ENCODE data around the gene SECISBP2. TPM values are rescaled to one million over a fixed set of nuclear protein-coding genes. Genes with fewer than 3 reads are reported as not detected.

The SECISBP2 gene
- total RNA-seq, 1 donor from 2014 or later = 118 TPM

DNA sequence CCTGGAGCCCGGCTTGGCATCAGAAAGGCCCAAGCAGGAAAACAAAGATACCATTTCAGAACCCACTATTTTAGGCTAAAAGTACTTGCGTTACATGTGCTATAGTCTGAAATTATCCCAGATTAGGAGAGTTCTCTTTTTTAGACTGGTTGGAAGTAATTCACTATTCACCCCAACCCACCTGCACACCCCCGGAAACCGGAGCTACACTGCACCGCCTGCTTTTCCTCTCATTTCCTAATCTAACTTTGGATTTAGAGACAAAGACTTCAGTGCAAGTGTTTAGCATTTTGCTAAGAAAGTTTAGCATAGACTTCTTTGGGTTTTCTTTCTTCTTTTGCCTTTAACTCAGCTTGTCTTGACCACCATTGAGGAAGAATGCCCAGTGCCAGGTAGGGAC lies 79.2 kb downstream of the SECISBP2 start:
- Histone ChIP-seq H3K9me3 (ENCODE audit: low read depth) (no peaks in the 10 kb centered on the region), H3K27me3 (no peaks in the 10 kb centered on the region), H3K4me1 (no peaks in the 10 kb centered on the region), H4K20me1 (ENCODE audit: low read depth) (no peaks in the 10 kb centered on the region), H3K79me2 (ENCODE audit: low read depth) (no peaks in the 10 kb centered on the region), H3F3A (ENCODE audit: low read depth) (no peaks in the 10 kb centered on the region), H2AFZ (replicated peaks) (no peak overlapping the region), H3K4me2 (no peak overlapping the region), H3K36me3 (no peaks in the 10 kb centered on the region), H3K4me3 (no peak overlapping the region), H3K9ac (no peak overlapping the region), H3K27ac (no peak overlapping the region)
- no peak for DNase-seq (ENCODE audit: low spot score)
- no peaks in the 10 kb centered on the region for H3K9me3 Mint-ChIP-seq
- H3K4me1 Mint-ChIP-seq = no peaks in the 10 kb centered on the region
- peaks cover 37% of the 10 kb centered on the region for H3K36me3 Mint-ChIP-seq
- TF ChIP-seq EZH2phosphoT487 (IDR thresholded peaks at IDR 0.05) = no peak
- no peak for TF ChIP-seq EZH2 (IDR thresholded peaks at IDR 0.05)
- TF ChIP-seq, protein P1, sequence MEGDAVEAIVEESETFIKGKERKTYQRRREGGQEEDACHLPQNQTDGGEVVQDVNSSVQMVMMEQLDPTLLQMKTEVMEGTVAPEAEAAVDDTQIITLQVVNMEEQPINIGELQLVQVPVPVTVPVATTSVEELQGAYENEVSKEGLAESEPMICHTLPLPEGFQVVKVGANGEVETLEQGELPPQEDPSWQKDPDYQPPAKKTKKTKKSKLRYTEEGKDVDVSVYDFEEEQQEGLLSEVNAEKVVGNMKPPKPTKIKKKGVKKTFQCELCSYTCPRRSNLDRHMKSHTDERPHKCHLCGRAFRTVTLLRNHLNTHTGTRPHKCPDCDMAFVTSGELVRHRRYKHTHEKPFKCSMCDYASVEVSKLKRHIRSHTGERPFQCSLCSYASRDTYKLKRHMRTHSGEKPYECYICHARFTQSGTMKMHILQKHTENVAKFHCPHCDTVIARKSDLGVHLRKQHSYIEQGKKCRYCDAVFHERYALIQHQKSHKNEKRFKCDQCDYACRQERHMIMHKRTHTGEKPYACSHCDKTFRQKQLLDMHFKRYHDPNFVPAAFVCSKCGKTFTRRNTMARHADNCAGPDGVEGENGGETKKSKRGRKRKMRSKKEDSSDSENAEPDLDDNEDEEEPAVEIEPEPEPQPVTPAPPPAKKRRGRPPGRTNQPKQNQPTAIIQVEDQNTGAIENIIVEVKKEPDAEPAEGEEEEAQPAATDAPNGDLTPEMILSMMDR (IDR thresholded peaks at IDR 0.05) = no peak
- H3K27me3 Mint-ChIP-seq (ENCODE audit: insufficient read depth, low read depth) = no peaks in the 10 kb centered on the region
- H3K4me3 Mint-ChIP-seq = no peak overlapping the region
- H3K27ac Mint-ChIP-seq = no peak overlapping the region

DNA sequence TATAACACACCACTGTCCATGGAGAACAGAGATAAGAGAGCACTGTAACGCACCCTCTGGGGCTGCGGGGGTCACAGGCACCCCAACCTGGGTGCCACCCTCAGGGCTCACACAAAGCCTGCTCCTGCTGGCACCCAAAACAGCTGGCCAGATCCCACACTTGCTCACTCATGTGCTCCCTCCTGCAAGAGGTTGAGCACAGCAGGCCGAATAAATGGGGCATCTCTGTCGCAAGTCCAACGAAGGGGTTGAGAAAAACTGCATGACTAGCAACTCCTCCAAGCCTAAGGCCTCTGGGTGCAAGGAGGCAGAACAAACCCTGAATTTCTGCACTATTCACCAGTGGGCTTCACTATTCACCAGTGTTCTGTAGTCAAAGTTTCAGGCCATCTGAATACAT lies 80.3 kb downstream of the SECISBP2 start:
- no peaks in the 10 kb centered on the region for H3K27me3 Mint-ChIP-seq (ENCODE audit: insufficient read depth, low read depth)

GRCh38 chr9:89400403-89401116 lies 82.3 kb downstream of the SECISBP2 start:
- H3K4me2 ChIP-seq = no peak overlapping the region
- no peaks in the 10 kb centered on the region for H4K20me1 ChIP-seq (ENCODE audit: low read depth)
- no peak overlapping the region for H2AFZ ChIP-seq (replicated peaks)
- DNase-seq (ENCODE audit: low spot score) = no peak
- no peaks in the 10 kb centered on the region for H3F3A ChIP-seq (ENCODE audit: low read depth)
- H3K27ac ChIP-seq = no peak overlapping the region
- H3K27me3 Mint-ChIP-seq (ENCODE audit: insufficient read depth, low read depth) = no peaks in the 10 kb centered on the region
- H3K9ac ChIP-seq = no peak overlapping the region
- no peak overlapping the region for H3K4me3 Mint-ChIP-seq
- H3K4me1 ChIP-seq = no peaks in the 10 kb centered on the region
- H3K36me3 Mint-ChIP-seq = peaks cover 24% of the 10 kb centered on the region
- no peak overlapping the region for H3K4me3 ChIP-seq
- peaks cover under 1% of the 10 kb centered on the region for H3K4me1 Mint-ChIP-seq
- H3K79me2 ChIP-seq (ENCODE audit: low read depth) = no peaks in the 10 kb centered on the region
- no peaks in the 10 kb centered on the region for H3K9me3 ChIP-seq (ENCODE audit: low read depth)
- no peaks in the 10 kb centered on the region for H3K27me3 ChIP-seq
- H3K9me3 Mint-ChIP-seq = no peaks in the 10 kb centered on the region
- TF ChIP-seq, protein P1 (IDR thresholded peaks at IDR 0.05) = no peak
- H3K36me3 ChIP-seq = no peaks in the 10 kb centered on the region
- no peak overlapping the region for H3K27ac Mint-ChIP-seq

More for the DNA sequence above, 80.3 kb downstream of the SECISBP2 start:
- no peak overlapping the region for H3K4me2 ChIP-seq
- H3K9ac ChIP-seq = no peak overlapping the region
- Mint-ChIP-seq H3K4me1 (no peaks in the 10 kb centered on the region), H3K27ac (no peak overlapping the region), H3K36me3 (peaks cover 32% of the 10 kb centered on the region), H3K9me3 (no peaks in the 10 kb centered on the region), H3K4me3 (no peak overlapping the region)
- no peaks in the 10 kb centered on the region for H3F3A ChIP-seq (ENCODE audit: low read depth)
- H3K4me3 ChIP-seq = no peak overlapping the region
- H3K4me1 ChIP-seq = no peaks in the 10 kb centered on the region
- no peaks in the 10 kb centered on the region for H4K20me1 ChIP-seq (ENCODE audit: low read depth)
- H3K9me3 ChIP-seq (ENCODE audit: low read depth) = no peaks in the 10 kb centered on the region
- H2AFZ ChIP-seq (replicated peaks) = no peak overlapping the region
- H3K79me2 ChIP-seq (ENCODE audit: low read depth) = no peaks in the 10 kb centered on the region
- no peak for DNase-seq (ENCODE audit: low spot score)
- TF ChIP-seq EZH2phosphoT487 (IDR thresholded peaks at IDR 0.05) (no peak), EZH2 (IDR thresholded peaks at IDR 0.05) (no peak)
- TF ChIP-seq, protein P1 (IDR thresholded peaks at IDR 0.05) = no peak
- H3K27ac ChIP-seq = no peak overlapping the region
- no peaks in the 10 kb centered on the region for H3K27me3 ChIP-seq
- no peaks in the 10 kb centered on the region for H3K36me3 ChIP-seq
